Left cardiac atrium (tissue), 4 donors: Measurements from ENCODE around the gene MGA. TPM values are rescaled to one million over a fixed set of nuclear protein-coding genes. Genes with fewer than 3 reads are reported as not detected.
A peak's percentile ranks its signal among the peaks of the same experiment; 100 is the strongest.

ENCODE experiments used
- ATAC-seq, 2 donors: fragments of 200-7000 bp; cut with Tn5 transposase; one replicate each; pipeline ENCODE4 v1.9.1; 2020; ENCODE audit warnings: mild to moderate bottlenecking in 2 of 2, moderate library complexity in 2 of 2
- DNase-seq: peaks from one replicate; pipeline ENCODE4 v3.0.0-alpha.2; 2020
- intact Hi-C, 2 donors: fragments of 100-400 bp; cut with DNase I; formaldehyde crosslinking; loops; one replicate each; pipeline versions ENCODE4 v1.14.1 to v1.15.1; 2022 to 2023
- total RNA-seq, 2 donors: library from RNA; stranded (reverse); fragmentation: NEBNext Ultra II Directional; extraction: Animal tissue kit (Norgen Biotek cat#: 25700); gene quantifications; one replicate each; pipeline ENCODE4 v1.2.1, GENCODE V29; 2021
- donor health status: DM: no; HTN: yes; CAD: no.
- donor health status: DM: no; HTN: yes; CAD: no; lungs with severe emphysema.
- donor health status: DM: yes; HTN: yes; CAD: no.
- donor health status: Dilated cardiomyopathy.

Gene MGA
- total RNA-seq, 2 donors from 2014 or later, result 31.6 to 32.0 TPM

DNA sequence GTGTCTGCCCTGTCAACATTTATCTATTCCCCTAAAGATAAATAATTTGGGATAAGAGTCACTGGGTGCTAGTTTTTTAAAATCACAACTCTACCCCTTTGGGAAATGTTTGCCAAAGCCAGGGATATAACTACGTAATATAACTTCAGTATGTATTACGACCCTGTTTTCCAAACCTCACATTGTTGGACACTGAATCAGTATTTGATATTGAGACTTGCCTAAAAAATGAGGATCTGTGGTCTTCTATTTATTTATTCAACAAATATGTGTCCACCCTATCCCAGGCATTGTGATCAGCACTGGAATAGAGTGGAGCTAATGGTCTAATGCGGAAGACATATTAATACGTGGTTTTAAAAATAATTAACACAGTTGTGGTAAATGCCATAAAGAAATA, 4.5 kb upstream of the MGA start:
- no peak for ATAC-seq
- intact Hi-C loops, result no loop called here
- no peak for DNase-seq

DNA sequence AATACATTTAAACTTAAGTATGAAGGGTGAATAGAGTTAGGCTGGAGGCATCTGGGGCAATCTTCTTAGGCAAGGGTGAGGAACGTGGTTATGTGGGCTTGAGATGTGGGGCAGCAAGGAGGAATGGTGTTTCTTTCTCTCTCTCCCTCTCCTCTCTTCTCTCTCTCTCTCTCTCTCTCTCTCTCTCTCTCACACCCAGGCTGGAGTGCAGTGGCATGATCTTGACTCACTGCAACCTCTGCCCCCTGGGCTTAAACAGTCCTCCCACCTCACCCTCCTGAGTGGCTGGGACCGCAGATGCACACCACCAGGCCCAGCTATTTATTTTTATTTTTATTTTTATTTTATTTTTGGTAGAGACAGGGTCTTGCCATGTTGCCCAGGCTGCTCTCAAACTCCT, 4.0 kb upstream of the MGA start:
- DNase-seq, result no peak
- no peak for ATAC-seq
- intact Hi-C loops, result no loop called here

DNA sequence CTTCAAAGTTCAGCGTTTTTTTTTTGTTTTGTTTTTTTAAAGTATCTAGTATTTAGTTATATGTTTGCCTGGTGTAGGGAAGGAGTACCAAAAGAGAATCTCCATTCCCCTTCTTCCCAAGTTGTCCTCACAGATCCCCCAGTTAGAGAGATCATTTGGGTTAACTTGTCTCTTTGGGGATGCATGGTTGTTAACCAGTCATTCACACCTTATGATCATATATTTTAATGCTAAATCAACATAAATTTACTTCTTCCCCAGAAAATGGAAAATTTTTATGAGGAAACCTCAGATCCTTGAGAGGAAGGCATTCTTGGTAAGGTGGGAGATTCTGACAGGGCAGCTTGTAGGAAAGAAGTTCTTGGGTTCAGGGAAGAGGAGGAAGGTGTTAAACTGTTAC, 1.5 kb upstream of the MGA start:
- ATAC-seq, result no peak
- intact Hi-C loops, result no loop called here
- DNase-seq, result no peak

GRCh38 chr15:41659190-41659589, 1.0 kb upstream of the MGA start:
- ATAC-seq (no peak), DNase-seq (no peak)
- intact Hi-C loops, result no loop called here

DNA sequence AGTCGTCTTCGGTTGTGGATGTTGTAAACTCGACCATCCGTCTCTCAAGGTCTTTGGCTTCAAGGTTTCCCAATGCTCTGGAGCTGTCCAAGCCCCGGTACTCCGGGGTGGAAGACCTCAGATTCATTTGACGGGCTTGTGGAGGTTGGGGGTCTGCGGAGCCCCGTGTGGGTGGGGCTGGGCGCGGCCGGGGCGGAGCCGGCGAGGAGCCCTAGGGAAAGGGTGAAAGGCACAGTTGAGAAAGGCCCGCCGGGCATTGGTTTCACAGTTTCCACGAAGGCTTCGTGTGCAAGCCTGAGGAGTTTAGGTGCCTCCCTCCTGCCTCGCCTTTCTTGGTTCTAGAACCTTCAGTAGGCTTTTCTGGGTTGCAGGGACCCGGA, 360 bp upstream of the MGA start:
- DNase-seq (no peak), ATAC-seq (peak; percentile 4 to 24)
- intact Hi-C loops, result no loop called here

DNA sequence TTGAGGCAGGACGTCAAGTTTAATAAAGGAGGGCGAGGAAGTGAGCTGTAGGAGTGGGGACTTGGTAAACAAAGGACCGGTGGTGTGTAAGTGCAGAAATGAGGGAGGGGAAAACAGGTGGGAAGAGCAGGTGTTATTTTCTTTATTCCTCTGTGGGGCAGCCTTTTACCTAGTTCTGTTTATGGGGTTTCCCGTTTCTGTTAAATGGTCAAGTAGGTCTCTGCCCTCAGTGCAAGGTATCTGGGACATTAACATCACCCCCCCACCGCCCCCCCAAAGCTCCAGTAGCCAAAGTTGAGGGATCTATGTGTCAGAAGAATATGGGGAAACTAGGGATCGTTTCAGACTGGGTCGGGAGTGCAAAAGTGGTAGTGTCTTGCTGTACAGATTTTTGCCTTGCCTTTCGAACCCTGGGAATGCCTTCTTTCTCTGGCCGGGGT, 893 bp downstream of the MGA start:
- intact Hi-C loops, result no loop called here
- no peak for DNase-seq
- ATAC-seq, result no peak

DNA sequence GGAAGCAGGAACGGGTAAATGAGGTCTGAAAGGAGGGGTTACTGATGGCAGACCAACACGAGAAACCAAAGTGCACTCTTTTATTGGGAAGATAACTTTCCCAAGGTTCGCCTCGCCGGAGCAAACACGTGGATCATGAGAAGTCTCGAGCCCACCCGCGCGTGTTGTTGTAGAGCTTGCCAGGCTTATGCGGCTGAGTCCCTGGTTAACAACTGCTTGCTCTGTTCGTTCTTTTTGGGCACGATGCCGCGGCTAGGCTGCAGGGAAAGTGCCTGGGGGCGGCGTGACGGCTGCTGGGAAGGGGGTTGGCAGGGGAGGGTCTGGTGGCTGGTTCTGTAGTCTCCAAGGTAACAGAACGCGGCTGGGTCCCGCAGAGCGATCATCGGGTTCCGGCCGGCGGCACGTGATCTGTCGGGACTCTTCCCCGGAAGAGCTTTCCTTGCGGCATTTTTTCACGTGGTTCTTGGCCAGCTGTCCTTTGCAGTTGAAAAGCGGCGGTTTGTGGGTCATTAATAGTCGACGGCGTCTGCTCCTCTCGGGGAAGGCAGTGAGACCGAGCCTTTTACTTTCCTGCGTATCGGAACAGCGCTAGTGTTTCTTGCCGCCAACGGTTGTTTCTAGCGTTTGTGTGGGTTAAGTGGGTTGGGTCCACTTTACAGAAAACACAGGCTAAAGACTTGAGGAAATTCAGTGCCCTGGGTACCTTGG, 1.5 kb downstream of the MGA start:
- intact Hi-C loops, result no loop called here
- ATAC-seq (peak; percentile 62 to 67), DNase-seq (peak; percentile 80)

- DNase-seq (no peak), ATAC-seq (no peak)
- intact Hi-C loops, result no loop called here
Observed at GRCh38 chr15:41666353-41666920, 6.2 kb downstream of the MGA start.

DNA sequence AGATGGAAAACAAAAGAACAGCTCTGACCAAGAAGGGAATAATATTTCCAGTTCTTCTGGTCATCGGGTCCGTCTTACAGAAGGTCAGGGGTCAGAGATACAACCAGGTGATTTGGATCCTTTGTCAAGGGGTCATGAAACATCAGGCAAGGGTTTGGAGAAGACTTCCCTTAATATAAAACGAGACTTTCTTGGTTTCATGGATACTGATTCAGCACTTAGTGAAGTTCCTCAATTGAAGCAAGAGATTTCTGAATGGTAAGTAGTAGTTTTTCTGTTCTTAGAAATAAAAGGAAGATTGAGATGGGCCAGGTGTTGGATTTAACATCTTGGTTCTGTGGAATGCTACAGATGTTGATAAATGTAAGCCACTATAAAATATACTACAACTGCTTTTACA, 9.5 kb downstream of the MGA start:
- ATAC-seq (no peak), DNase-seq (no peak)
- intact Hi-C loops, result no loop called here

- ATAC-seq (no peak), DNase-seq (no peak)
- intact Hi-C loops, result no loop called here
Observed at GRCh38 chr15:41671656-41672648, 11.7 kb downstream of the MGA start.

DNA sequence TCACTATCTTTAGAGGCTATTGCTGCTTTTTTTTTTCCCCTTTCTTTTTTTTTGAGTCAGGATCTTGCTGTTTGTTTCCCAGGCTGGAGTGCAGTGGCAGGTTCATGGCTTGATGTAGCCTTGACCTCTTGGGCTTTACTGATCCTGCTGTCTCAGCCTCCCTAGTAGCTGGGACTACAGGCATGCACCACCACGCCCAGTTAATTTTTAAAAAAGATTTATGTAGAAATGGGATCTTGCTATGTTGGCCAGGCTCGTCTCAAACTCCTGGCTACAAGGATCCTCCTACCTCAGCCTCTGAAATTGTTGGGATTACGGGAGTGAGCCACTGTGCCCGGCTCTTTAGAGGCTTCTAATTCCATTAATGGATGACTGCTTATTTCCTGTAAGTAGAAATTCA, 15.1 kb downstream of the MGA start:
- intact Hi-C loops, result no loop called here
- no peak for ATAC-seq
- DNase-seq, result no peak

GRCh38 chr15:41678742-41679141, 18.5 kb downstream of the MGA start:
- ATAC-seq, result no peak
- no peak for DNase-seq
- intact Hi-C loops, result no loop called here

DNA sequence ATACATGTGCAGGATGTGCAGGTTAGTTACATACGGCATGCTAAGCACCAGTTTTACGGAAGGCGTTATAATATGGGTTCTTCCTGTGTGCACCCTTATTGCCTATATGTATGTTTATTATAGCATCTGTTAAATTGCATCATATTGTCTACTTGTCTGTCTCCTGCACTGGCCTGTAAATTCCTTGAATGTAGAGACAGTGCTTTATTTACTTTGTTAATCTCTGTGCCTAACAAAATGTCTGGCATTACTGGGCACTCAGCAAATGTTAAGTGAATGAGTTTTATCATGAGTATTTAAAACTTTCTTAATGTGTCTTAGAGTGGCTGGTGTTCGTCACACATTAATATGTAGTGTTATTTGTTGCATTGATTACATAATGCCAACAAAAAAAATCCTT, 23.8 kb downstream of the MGA start:
- ATAC-seq (no peak), DNase-seq (no peak)
- intact Hi-C loops, result no loop called here

DNA sequence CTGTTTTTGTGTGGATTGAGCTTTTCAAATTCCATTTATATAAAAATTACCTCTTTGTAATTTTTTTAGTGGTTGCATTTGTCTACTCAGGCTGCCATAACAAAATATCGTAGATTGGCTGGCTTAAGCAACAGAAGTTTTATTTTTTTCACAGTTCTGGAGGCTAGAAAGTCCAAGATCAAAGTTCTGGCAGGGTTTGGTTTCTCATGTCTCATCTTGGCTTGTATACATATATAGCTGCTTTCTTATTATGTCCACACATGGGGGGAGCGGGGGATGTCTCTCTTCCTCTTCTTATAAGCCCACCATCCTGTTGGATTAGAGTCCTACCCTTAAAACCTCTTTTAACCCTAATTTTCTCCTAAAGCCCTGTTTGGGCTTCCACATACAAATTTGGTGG, 28.5 kb downstream of the MGA start:
- DNase-seq, result no peak
- intact Hi-C loops, result no loop called here
- no peak for ATAC-seq

GRCh38 chr15:41689083-41689482, 28.9 kb downstream of the MGA start:
- no peak for DNase-seq
- no peak for ATAC-seq
- intact Hi-C loops, result no loop called here

DNA sequence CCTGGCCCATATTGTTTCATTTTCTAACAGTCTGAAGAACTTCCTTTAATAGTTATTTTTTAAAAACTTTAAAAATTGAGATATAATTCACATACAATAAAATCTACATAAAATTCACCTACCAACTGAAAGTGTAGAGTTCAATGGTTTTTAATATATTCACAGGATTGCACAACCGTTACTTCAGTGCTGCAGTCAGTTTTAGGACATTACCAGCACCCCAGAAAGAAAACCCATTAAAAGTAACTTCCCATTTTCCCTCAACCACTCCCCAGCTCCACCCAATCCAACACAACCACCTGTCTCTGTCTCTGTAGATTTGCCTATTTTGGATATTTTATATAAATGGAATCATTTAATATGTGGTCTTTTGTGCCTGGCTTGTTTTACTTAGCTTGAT, 29.6 kb downstream of the MGA start:
- intact Hi-C loops, result no loop called here
- no peak for ATAC-seq

DNA sequence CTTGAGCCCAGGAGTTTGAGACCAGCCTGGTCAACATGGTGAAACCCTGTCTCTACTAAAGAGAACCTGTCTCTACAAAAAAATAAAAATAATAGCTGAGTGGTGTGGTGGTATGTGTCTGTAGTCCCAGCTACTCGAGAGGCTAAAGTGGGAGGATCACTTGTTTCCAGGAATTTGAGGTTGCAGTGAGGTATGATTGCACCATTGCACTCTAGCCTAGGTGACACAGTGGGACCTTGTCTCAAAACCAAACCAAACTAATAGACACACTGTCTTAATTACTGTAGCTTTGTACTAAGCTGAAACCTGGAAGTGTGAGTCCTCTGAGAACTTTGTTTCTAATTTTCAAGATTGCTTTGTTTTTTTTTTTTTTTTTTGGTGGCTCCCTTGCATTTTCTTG, 30.4 kb downstream of the MGA start:
- ATAC-seq (no peak), DNase-seq (no peak)
- intact Hi-C loops, result no loop called here

More for the DNA sequence above, 29.6 kb downstream of the MGA start:
- DNase-seq, result no peak

DNA sequence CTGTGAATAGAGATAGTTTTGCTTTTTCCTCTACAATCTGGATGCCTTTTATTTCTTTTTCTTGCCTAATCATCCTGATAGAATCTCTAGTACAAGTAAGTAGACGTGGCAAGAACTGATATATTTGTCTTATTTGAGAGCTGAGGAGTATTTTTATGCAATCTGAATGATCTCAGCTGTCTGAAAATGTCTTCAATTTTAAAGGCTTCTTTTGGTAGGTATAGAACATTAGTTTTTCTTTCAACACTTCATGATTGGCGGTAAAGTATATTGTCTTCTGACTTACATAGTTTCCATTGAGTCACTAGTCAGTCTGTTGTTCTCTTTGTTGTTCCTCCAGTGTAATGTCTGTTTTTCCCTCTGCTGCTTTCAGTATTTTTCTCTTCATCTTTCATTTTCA, 31.3 kb downstream of the MGA start:
- intact Hi-C loops, result no loop called here
- DNase-seq (no peak), ATAC-seq (no peak)

- no peak for ATAC-seq
- no peak for DNase-seq
- intact Hi-C loops, result no loop called here
Observed at GRCh38 chr15:41692049-41692448, 31.8 kb downstream of the MGA start.

- intact Hi-C loops, result no loop called here
- no peak for DNase-seq
- no peak for ATAC-seq
Observed at GRCh38 chr15:41693757-41694156, 33.6 kb downstream of the MGA start.
